Neutrophil (primary cell): Measurements from ENCODE around the gene CCDC102B.

Source experiments
- H3K27ac ChIP-seq: fragments of 200-600 bp; sonication (generic); 2 replicates; pipeline ENCODE4 v1.5.1; 2016; ENCODE audit warnings: mild to moderate bottlenecking, moderate library complexity
- H3K27me3 ChIP-seq: fragments of 200-600 bp; sonication (generic); 2 replicates; pipeline ENCODE4 v1.6.0; 2016; ENCODE audit warnings: mild to moderate bottlenecking
- H3K36me3 ChIP-seq: fragments of 200-600 bp; sonication (generic); 2 replicates; pipeline ENCODE4 v1.5.1; 2017
- H3K4me1 ChIP-seq, 2 experiments: fragments of 200-600 bp in 1 of 2; sonication (generic) in 1 of 2; 1 replicate in 1 of 2; 2 replicates in 1 of 2; pipeline versions ENCODE4 v1.5.1 to v1.6.1; 2013 to 2016; ENCODE audit warnings: low read depth in 1 of 2, low read length in 1 of 2, mild to moderate bottlenecking in 1 of 2, moderate library complexity in 1 of 2; ENCODE audit not compliant: control insufficient read depth in 1 of 2, insufficient read depth in 1 of 2
- H3K4me3 ChIP-seq, 2 experiments: fragments of 200-600 bp in 1 of 2; sonication (generic) in 1 of 2; 1 replicate in 1 of 2; 2 replicates in 1 of 2; pipeline ENCODE4 v1.5.1; 2013 to 2016; ENCODE audit warnings: low read depth in 1 of 2, low read length in 1 of 2, mild to moderate bottlenecking in 1 of 2, moderate library complexity in 1 of 2
- H3K9me3 ChIP-seq: fragments of 200-600 bp; sonication (generic); 2 replicates; pipeline ENCODE4 v1.5.1; 2016
- TF ChIP-seq, protein P1 (sequence below): fragments of 200-600 bp; sonication (generic); IDR thresholded peaks from 2 replicates; pipeline ENCODE4 v1.5.1; 2016; ENCODE audit warnings: antibody characterized with exemption

CCDC102B gene

DNA sequence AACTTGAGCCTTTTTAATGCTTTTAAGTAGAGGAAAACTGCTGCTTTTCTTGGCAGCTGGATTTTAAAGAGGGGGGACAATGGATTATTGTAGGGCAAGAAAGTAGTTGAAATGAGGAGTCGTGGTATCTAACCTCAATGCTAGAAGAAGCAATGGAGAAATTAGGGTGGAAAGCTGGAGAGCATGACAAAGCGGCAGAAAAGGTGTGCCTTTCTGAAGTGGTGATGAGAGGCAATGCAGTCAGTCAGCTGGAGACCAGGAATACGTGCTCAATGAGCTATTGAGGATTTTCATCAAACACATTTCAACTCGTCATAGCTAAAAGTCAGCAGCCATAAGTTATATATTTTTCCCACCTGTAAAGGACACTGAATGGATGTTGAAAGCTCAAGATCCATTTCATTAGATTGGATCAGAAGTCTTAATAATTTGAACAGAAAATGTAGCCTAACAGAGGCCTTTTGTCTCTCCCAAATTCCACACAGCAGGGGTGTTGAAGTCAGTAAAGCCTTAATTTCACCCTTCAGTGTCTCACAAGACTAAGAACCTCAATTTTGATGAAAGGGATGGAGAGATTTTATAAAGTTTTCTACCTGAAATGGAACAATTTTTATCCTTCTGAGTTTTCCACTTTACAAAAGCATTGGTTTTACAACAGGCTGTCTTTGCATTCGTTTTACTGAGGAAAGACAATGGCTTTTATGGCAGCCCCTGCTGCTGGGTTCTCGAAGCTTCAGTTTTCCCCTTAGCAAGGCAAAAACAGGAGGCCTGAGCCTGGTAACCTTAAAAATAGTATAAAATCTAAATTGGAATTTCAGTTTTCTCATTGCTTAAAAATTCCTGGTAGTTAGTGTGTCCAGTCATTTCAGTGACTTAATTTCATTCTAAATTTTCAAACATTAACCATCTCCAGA, 131.1 kb downstream of the CCDC102B start:
- Histone ChIP-seq H3K4me3 (no peak overlapping the region), H3K36me3 (no peaks in the 10 kb centered on the region), H3K4me1 (no peaks in the 10 kb centered on the region), H3K27ac (no peak overlapping the region), H3K9me3 (no peaks in the 10 kb centered on the region), H3K27me3 (no peaks in the 10 kb centered on the region)
- TF ChIP-seq, protein P1, sequence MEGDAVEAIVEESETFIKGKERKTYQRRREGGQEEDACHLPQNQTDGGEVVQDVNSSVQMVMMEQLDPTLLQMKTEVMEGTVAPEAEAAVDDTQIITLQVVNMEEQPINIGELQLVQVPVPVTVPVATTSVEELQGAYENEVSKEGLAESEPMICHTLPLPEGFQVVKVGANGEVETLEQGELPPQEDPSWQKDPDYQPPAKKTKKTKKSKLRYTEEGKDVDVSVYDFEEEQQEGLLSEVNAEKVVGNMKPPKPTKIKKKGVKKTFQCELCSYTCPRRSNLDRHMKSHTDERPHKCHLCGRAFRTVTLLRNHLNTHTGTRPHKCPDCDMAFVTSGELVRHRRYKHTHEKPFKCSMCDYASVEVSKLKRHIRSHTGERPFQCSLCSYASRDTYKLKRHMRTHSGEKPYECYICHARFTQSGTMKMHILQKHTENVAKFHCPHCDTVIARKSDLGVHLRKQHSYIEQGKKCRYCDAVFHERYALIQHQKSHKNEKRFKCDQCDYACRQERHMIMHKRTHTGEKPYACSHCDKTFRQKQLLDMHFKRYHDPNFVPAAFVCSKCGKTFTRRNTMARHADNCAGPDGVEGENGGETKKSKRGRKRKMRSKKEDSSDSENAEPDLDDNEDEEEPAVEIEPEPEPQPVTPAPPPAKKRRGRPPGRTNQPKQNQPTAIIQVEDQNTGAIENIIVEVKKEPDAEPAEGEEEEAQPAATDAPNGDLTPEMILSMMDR = no peak

DNA sequence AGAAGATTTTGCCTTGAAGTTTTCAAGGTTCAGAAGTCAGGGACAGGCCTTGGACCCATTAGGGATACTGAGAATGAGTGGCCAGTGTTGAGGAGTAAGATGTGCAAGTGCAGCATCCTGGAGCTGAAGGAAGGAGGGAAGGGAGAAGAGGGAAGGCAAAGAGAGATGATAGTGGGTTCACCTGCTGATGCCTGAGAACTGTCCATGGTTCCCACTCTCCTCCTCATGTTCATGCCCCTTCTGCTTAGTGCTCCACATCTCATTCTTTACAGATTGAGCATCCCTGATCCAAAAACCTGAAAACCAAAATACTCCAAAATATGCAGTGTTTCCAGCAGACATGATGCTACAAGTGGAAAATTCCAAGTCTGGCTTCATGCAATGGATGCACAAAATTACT, 137.8 kb downstream of the CCDC102B start:
- Histone ChIP-seq H3K27ac (no peak overlapping the region), H3K4me1 (no peaks in the 10 kb centered on the region), H3K36me3 (no peaks in the 10 kb centered on the region), H3K4me3 (no peak overlapping the region), H3K27me3 (no peaks in the 10 kb centered on the region), H3K9me3 (no peaks in the 10 kb centered on the region)
- TF ChIP-seq, protein P1 = no peak

- Histone ChIP-seq H3K4me1 (no peaks in the 10 kb centered on the region), H3K36me3 (no peaks in the 10 kb centered on the region), H3K9me3 (no peaks in the 10 kb centered on the region), H3K27me3 (no peaks in the 10 kb centered on the region), H3K27ac (no peak overlapping the region), H3K4me3 (no peak overlapping the region)
- TF ChIP-seq, protein P1 = no peak
Measured at GRCh38 chr18:68937029-68937599, 139.2 kb downstream of the CCDC102B start.

GRCh38 chr18:68940039-68940438, 142.2 kb downstream of the CCDC102B start:
- H3K36me3 ChIP-seq = no peaks in the 10 kb centered on the region
- TF ChIP-seq, protein P1 = no peak
- H3K27ac ChIP-seq = no peak overlapping the region
- no peak overlapping the region for H3K4me3 ChIP-seq
- no peaks in the 10 kb centered on the region for H3K27me3 ChIP-seq
- no peaks in the 10 kb centered on the region for H3K4me1 ChIP-seq
- no peaks in the 10 kb centered on the region for H3K9me3 ChIP-seq

- H3K4me1 ChIP-seq = no peaks in the 10 kb centered on the region
- no peak overlapping the region for H3K27ac ChIP-seq
- no peak overlapping the region for H3K4me3 ChIP-seq
- H3K36me3 ChIP-seq = no peaks in the 10 kb centered on the region
- no peaks in the 10 kb centered on the region for H3K9me3 ChIP-seq
- H3K27me3 ChIP-seq = no peaks in the 10 kb centered on the region
- TF ChIP-seq, protein P1 = no peak
Measured at GRCh38 chr18:68940754-68941153, 142.9 kb downstream of the CCDC102B start.
